ENCODE measurements around the gene KEL. TPM values are rescaled to one million over a fixed set of nuclear protein-coding genes. Genes with fewer than 3 reads are reported as not detected.

Gene KEL
- total RNA-seq, 4 donors from 2014 or later = 0.37 TPM; not detected in 3

GRCh38 chr7:142968229-142968628, 6.1 kb upstream of the KEL start:
- no peak for DNase-seq
- 68 to 91% methylated on average over 3 to 4 of the region's 4 CpGs for WGBS, 2 donors (ENCODE audit: low coverage in 1 of 2)
- no peak for TF ChIP-seq CTCF (IDR thresholded peaks at IDR 0.05)
- no peak for TF ChIP-seq POLR2AphosphoS5 (IDR thresholded peaks at IDR 0.05)
- no peak for TF ChIP-seq EP300 (IDR thresholded peaks at IDR 0.05; ENCODE audit: low read depth)
- no peak for TF ChIP-seq POLR2A (IDR thresholded peaks at IDR 0.05)
- no peaks in the 10 kb centered on the region for H3K4me1 ChIP-seq
- no peaks in the 10 kb centered on the region for H3K9me3 ChIP-seq
- in situ Hi-C loops (cut with MboI; ENCODE audit: low pct_ligation_motif_present in 1 of 4, low pct_unique_long_range_greater_than_20kb in 1 of 4, low sequenced_read_pairs in 3 of 4) = no loop called here
- H3K27ac ChIP-seq = no peak overlapping the region
- H3K27me3 ChIP-seq = peaks cover 13% of the 10 kb centered on the region
- no peaks in the 10 kb centered on the region for H3K36me3 ChIP-seq
- no peak overlapping the region for H3K4me3 ChIP-seq
- intact Hi-C loops (cut with DNase I; ENCODE audit: low total_unique reads) = no loop called here

- Histone ChIP-seq H3K27ac (no peak overlapping the region), H3K4me1 (no peaks in the 10 kb centered on the region), H3K4me3 (no peak overlapping the region), H3K9me3 (no peaks in the 10 kb centered on the region), H3K36me3 (no peaks in the 10 kb centered on the region), H3K27me3 (peaks cover 13% of the 10 kb centered on the region)
- TF ChIP-seq CTCF (IDR thresholded peaks at IDR 0.05) = no peak
- 75 to 82% methylated on average over 5 to 6 of the region's 6 CpGs for WGBS, 2 donors (ENCODE audit: low coverage in 1 of 2)
- intact Hi-C loops (cut with DNase I; ENCODE audit: low total_unique reads) = no loop called here
- in situ Hi-C loops (cut with MboI; ENCODE audit: low pct_ligation_motif_present in 1 of 4, low pct_unique_long_range_greater_than_20kb in 1 of 4, low sequenced_read_pairs in 3 of 4) = no loop called here
- DNase-seq = no peak
Measured at GRCh38 chr7:142964502-142965246, 2.5 kb upstream of the KEL start.

- DNase-seq = no peak
- Histone ChIP-seq H3K4me3 (no peak overlapping the region), H3K27ac (no peak overlapping the region), H3K27me3 (peaks cover 13% of the 10 kb centered on the region), H3K36me3 (no peaks in the 10 kb centered on the region), H3K9me3 (no peaks in the 10 kb centered on the region), H3K4me1 (no peaks in the 10 kb centered on the region)
- 90 to 93% methylated on average over 2 of the region's 2 CpGs for WGBS, 2 donors (ENCODE audit: low coverage in 1 of 2)
- in situ Hi-C loops (cut with MboI; ENCODE audit: low pct_ligation_motif_present in 1 of 4, low pct_unique_long_range_greater_than_20kb in 1 of 4, low sequenced_read_pairs in 3 of 4) = no loop called here
- intact Hi-C loops (cut with DNase I; ENCODE audit: low total_unique reads) = no loop called here
- TF ChIP-seq CTCF (IDR thresholded peaks at IDR 0.05) = no peak
Measured at GRCh38 chr7:142963993-142964392, 1.8 kb upstream of the KEL start.

GRCh38 chr7:142962991-142963390, 828 bp upstream of the KEL start:
- Histone ChIP-seq H3K27me3 (peaks cover 8% of the 10 kb centered on the region), H3K4me1 (no peaks in the 10 kb centered on the region), H3K9me3 (no peaks in the 10 kb centered on the region), H3K36me3 (no peaks in the 10 kb centered on the region), H3K4me3 (no peak overlapping the region), H3K27ac (no peak overlapping the region)
- intact Hi-C loops (cut with DNase I; ENCODE audit: low total_unique reads) = no loop called here
- in situ Hi-C loops (cut with MboI; ENCODE audit: low pct_ligation_motif_present in 1 of 4, low pct_unique_long_range_greater_than_20kb in 1 of 4, low sequenced_read_pairs in 3 of 4) = no loop called here
- TF ChIP-seq POLR2A (IDR thresholded peaks at IDR 0.05) (no peak), CTCF (IDR thresholded peaks at IDR 0.05) (no peak), EP300 (IDR thresholded peaks at IDR 0.05; ENCODE audit: low read depth) (no peak)
- no peak for DNase-seq
- 42 to 100% methylated on average over 1 of the region's 1 CpG for WGBS, 2 donors (ENCODE audit: low coverage in 1 of 2)

All from transverse colon (tissue), 4 donors.